Endothelial cell of umbilical vein (primary cell): ENCODE measurements around the gene YTHDC2. TPM values are rescaled to one million over a fixed set of nuclear protein-coding genes. Genes with fewer than 3 reads are reported as not detected.

Experiments
- BruUV-seq: library from RNA; stranded (reverse); fragments of 400-500 nt; replicated peaks from 2 replicates; lab custom pipeline; 2021; lab: Mats Ljungman, UMichigan
- CTCF ChIA-PET: fragments of 300-600, 350-600 bp; sonication (Branson Sonifier 250); formaldehyde crosslinking; loops from one replicate; lab custom pipeline; 2021; ENCODE audit warnings: antibody characterized with exemption, inconsistent platforms; lab: Charles Lee
- POLR2A ChIA-PET: fragments of 300-600, 350-600 bp; sonication (Branson Sonifier 250); formaldehyde crosslinking; loops from one replicate; lab custom pipeline; 2021; ENCODE audit warnings: antibody characterized with exemption, inconsistent platforms; lab: Charles Lee
- DNase-seq: peaks from one replicate; pipeline ENCODE4 v3.0.0-alpha.2; 2011; ENCODE audit warnings: low read depth, low spot score
- FAIRE-seq: peaks from 2 replicates; lab custom pipeline; 2011; peaks lifted over from hg19 to GRCh38; lab: Jason Lieb, UNC
- H2AFZ ChIP-seq: 2 replicates; pipeline ENCODE4 v1.6.0; 2012; ENCODE audit warnings: low read depth, low read length, control low read depth, inconsistent platforms
- H3K27ac ChIP-seq: 2 replicates; pipeline ENCODE4 v1.5.1; 2011; ENCODE audit warnings: low read depth, mild to moderate bottlenecking, control low read depth, low read length, moderate library complexity; ENCODE audit not compliant: insufficient read depth
- H3K27me3 ChIP-seq, 2 experiments: 2 replicates each; pipeline versions ENCODE4 v1.6.0 to v1.6.1; 2011; ENCODE audit warnings: low read length in 2 of 2, mixed read lengths in 1 of 2; ENCODE audit not compliant: control insufficient read depth in 2 of 2, insufficient read depth in 2 of 2
- H3K36me3 ChIP-seq, 2 experiments: 2 replicates in 1 of 2; 3 replicates in 1 of 2; pipeline ENCODE4 v1.5.1; 2011; ENCODE audit warnings: low read length in 2 of 2, mild to moderate bottlenecking in 1 of 2, moderate library complexity in 1 of 2; ENCODE audit not compliant: control insufficient read depth in 2 of 2, insufficient read depth in 2 of 2; ENCODE audit errors: extremely low read depth in 1 of 2
- H3K4me1 ChIP-seq: 3 replicates; pipeline ENCODE4 v1.5.1; 2011; ENCODE audit warnings: mild to moderate bottlenecking, low read length; ENCODE audit not compliant: control insufficient read depth, insufficient read depth; ENCODE audit errors: extremely low read depth
- H3K4me2 ChIP-seq: 2 replicates; pipeline ENCODE4 v1.6.1; 2011; ENCODE audit warnings: low read length, control low read depth, mixed read lengths; ENCODE audit not compliant: insufficient read depth
- H3K4me3 ChIP-seq, 3 experiments: fragments of 200-600 bp in 1 of 3; sonication (generic), shearing (Covaris generic) in 1 of 3; replicated peaks in 1 of 3; 2 replicates each; pipeline ENCODE4 v1.5.1; 2011 to 2016; ENCODE audit warnings: control low read depth in 3 of 3, low read length in 3 of 3, mild to moderate bottlenecking in 2 of 3, inconsistent platforms in 1 of 3, low read depth in 1 of 3, moderate library complexity in 1 of 3; ENCODE audit not compliant: insufficient read depth in 1 of 3
- H3K79me2 ChIP-seq: 2 replicates; pipeline ENCODE4 v1.6.0; 2012; ENCODE audit warnings: low read length, inconsistent platforms; ENCODE audit not compliant: control insufficient read depth, insufficient read depth
- H3K9ac ChIP-seq: replicated peaks from 2 replicates; pipeline ENCODE3; 2011; ENCODE audit warnings: low read length, control low read depth; ENCODE audit not compliant: insufficient read depth; ENCODE audit errors: extremely low read depth
- H3K9me1 ChIP-seq: replicated peaks from 3 replicates; pipeline ENCODE4 v1.6.0; 2011; ENCODE audit warnings: mild to moderate bottlenecking, low read length; ENCODE audit not compliant: control insufficient read depth, insufficient read depth; ENCODE audit errors: extremely low read depth
- H3K9me3 ChIP-seq: replicated peaks from 2 replicates; pipeline ENCODE4 v1.5.1; 2012; ENCODE audit warnings: low read length, inconsistent platforms; ENCODE audit not compliant: control insufficient read depth, insufficient read depth
- H4K20me1 ChIP-seq: replicated peaks from 2 replicates; pipeline ENCODE3; 2011; ENCODE audit warnings: mild to moderate bottlenecking, low read length; ENCODE audit not compliant: control insufficient read depth, insufficient read depth; ENCODE audit errors: extremely low read depth
- CTCF ChIP-seq, 2 donors: IDR thresholded peaks; 1 replicate in 1 of 2; 2 replicates in 1 of 2; pipeline ENCODE4 v1.5.1; 2011; ENCODE audit warnings: low read length in 2 of 2, mild to moderate bottlenecking in 2 of 2, moderate library complexity in 2 of 2, control low read depth in 1 of 2, inconsistent platforms in 1 of 2, low read depth in 1 of 2; ENCODE audit not compliant: insufficient read depth in 1 of 2; ENCODE audit errors: extremely low read depth in 1 of 2
- EZH2 ChIP-seq: IDR thresholded peaks from 2 replicates; pipeline ENCODE4 v1.6.1; 2012; ENCODE audit warnings: borderline replicate concordance, low read depth, mild to moderate bottlenecking, moderate library complexity, low read length, inconsistent platforms; ENCODE audit not compliant: severe bottlenecking
- FOS ChIP-seq: IDR thresholded peaks from 2 replicates; pipeline ENCODE4 v1.6.1; 2011; ENCODE audit warnings: mild to moderate bottlenecking, low read length, moderate library complexity, borderline replicate concordance; ENCODE audit not compliant: insufficient read depth
- GATA2 ChIP-seq: IDR thresholded peaks from 2 replicates; pipeline ENCODE4 v1.7.0; 2011; ENCODE audit warnings: low read depth, mild to moderate bottlenecking, moderate library complexity, mixed read lengths, low read length; ENCODE audit not compliant: insufficient read length, insufficient read depth
- JUN ChIP-seq: IDR thresholded peaks from 2 replicates; pipeline ENCODE4 v1.6.1; 2011; ENCODE audit warnings: borderline replicate concordance, low read depth; ENCODE audit not compliant: insufficient read length, insufficient read depth
- MAX ChIP-seq: IDR thresholded peaks from 2 replicates; pipeline ENCODE4 v1.6.1; 2011; ENCODE audit not compliant: insufficient read depth, insufficient read length
- MYC ChIP-seq: IDR thresholded peaks from one replicate; pipeline ENCODE4 v1.6.1; 2011; ENCODE audit warnings: mild to moderate bottlenecking, low read depth, low read length
- POLR2A ChIP-seq: IDR thresholded peaks from 2 replicates; pipeline ENCODE4 v1.6.1; 2012; ENCODE audit warnings: low read depth, mild to moderate bottlenecking, control low read depth, low read length
- POLR2AphosphoS5 ChIP-seq: IDR thresholded peaks from 2 replicates; pipeline ENCODE4 v1.6.1; 2012; ENCODE audit warnings: low read depth, mild to moderate bottlenecking, control low read depth, low read length, moderate library complexity; ENCODE audit not compliant: insufficient read depth
- dilution Hi-C: fragments of 300-500 bp; cut with MboI; formaldehyde crosslinking; loops from one replicate; pipeline ENCODE4 v1.15.0; 2019; ENCODE audit warnings: low sequenced_read_pairs; ENCODE audit not compliant: extremely low pct_ligation_motif_present
- intact Hi-C: fragments of 100-400 bp; cut with micrococcal nuclease; formaldehyde crosslinking; loops from one replicate; pipeline ENCODE4 v1.10.0; 2022
- polyA plus RNA-seq, 4 experiments: library from polyadenylated mRNA; depleted of rRNA in 3 of 4; stranded (reverse) in 3 of 4; unstranded in 1 of 4; fragments of >200 nt; gene quantifications; 2 replicates each; pipeline versions ENCODE4 v1.2.1 to v1.2.3, GENCODE V29; 2011 to 2012; ENCODE audit warnings: missing spikeins in 1 of 4
- total RNA-seq: library from RNA; stranded (reverse); gene quantifications from 2 replicates; pipeline ENCODE4 v1.2.3, GENCODE V29; 2021

The YTHDC2 gene
- total and polyA plus RNA-seq, 2 donors (not counting 3 experiments of a cell fraction or from before 2014, with no cell fraction given) = 7.6 to 40.7 TPM

GRCh38 chr5:113552137-113552536, 38.6 kb downstream of the YTHDC2 start:
- H4K20me1 ChIP-seq = no peaks in the 10 kb centered on the region
- H3K4me3 ChIP-seq = no peak overlapping the region
- H3K9me3 ChIP-seq = no peaks in the 10 kb centered on the region
- BruUV-seq = no TSS peak
- ChIA-PET POLR2A (no interaction called here), CTCF (interaction anchor here (1.5 kb wide), 1 partner anchor 54 kb away, joined by 5 read pairs; no protein-coding TSS in a partner anchor)
- H3K9ac ChIP-seq = no peak overlapping the region
- no peak for TF ChIP-seq EZH2
- no peaks in the 10 kb centered on the region for H3K27me3 ChIP-seq
- dilution Hi-C loops = no loop called here
- intact Hi-C loops = no loop called here
- H3K4me1 ChIP-seq = no peaks in the 10 kb centered on the region
- FAIRE-seq (no peak), DNase-seq (no peak)
- no peak overlapping the region for H3K27ac ChIP-seq
- no peaks in the 10 kb centered on the region for H3K9me1 ChIP-seq
- H2AFZ ChIP-seq = no peak overlapping the region
- H3K36me3 ChIP-seq = peaks cover 0 to 19% of the 10 kb centered on the region in 2 experiments
- no peaks in the 10 kb centered on the region for H3K79me2 ChIP-seq
- no peak overlapping the region for H3K4me2 ChIP-seq

DNA sequence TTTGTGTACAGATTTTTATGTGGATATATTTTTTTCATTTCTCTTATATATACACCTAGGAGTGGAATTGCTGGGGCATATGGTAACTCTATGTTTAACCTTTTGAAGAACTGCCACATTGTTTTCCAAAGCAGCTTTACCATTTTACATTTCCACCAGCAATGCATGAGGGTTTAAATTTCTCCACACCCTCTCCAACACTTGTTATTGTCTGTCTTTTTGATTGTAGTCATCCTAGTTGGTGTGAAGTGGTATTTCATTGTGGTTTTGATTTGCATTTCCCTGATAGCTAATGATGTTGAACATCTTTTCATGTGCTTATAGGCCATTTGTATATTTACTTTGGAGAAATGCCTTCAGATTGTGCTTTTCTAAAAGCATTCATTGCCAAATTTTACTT, 39.1 kb downstream of the YTHDC2 start:
- CTCF ChIA-PET = interaction anchor here (0.8 kb wide), 1 partner anchor 556 kb away, joined by 3 read pairs; no protein-coding TSS in a partner anchor
- Histone ChIP-seq H3K9ac (no peak overlapping the region), H2AFZ (no peak overlapping the region), H3K4me3 (no peak overlapping the region), H3K79me2 (no peaks in the 10 kb centered on the region), H3K4me2 (no peak overlapping the region), H3K27me3 (no peaks in the 10 kb centered on the region), H3K4me1 (no peaks in the 10 kb centered on the region), H3K9me1 (no peaks in the 10 kb centered on the region), H3K9me3 (no peaks in the 10 kb centered on the region), H3K36me3 (peaks cover 2 to 19% of the 10 kb centered on the region in 2 experiments), H3K27ac (no peak overlapping the region), H4K20me1 (no peaks in the 10 kb centered on the region)
- dilution Hi-C loops = no loop called here
- no TSS peak for BruUV-seq
- intact Hi-C loops = no loop called here
- no peak for FAIRE-seq
- TF ChIP-seq MAX (no peak), POLR2AphosphoS5 (no peak), JUN (no peak), FOS (no peak), CTCF (IDR thresholded peaks at IDR 0.05; ENCODE audit: extremely low read depth in 1 of 2, insufficient read depth in 1 of 2, low read depth in 1 of 2, low read length in 2 of 2) (no peak), MYC (no peak), POLR2A (no peak), GATA2 (no peak), EZH2 (no peak)
- POLR2A ChIA-PET = interaction anchor here (0.7 kb wide), 1 partner anchor 38 kb away, joined by 7 read pairs; no protein-coding TSS in a partner anchor
- no peak for DNase-seq
